ENCODE data around the gene LKAAEAR1. TPM values are rescaled to one million over a fixed set of nuclear protein-coding genes. Genes with fewer than 3 reads are reported as not detected.

The LKAAEAR1 gene
- total and polyA plus RNA-seq, 2 of the 13 experiments (the other 11 are each of a cell fraction or from before 2014, with no cell fraction given), result not detected

GRCh38 chr20:64065974-64066343, 18.2 kb downstream of the LKAAEAR1 start (continued):
- peak; percentile 59; the same call in 1 of the 2 replicates for TF ChIP-seq RXRB (CRISPR knock-in tag; IDR thresholded peaks at IDR 0.05; ENCODE audit: borderline replicate concordance)
- TF ChIP-seq CREBL2 (CRISPR knock-in tag; IDR thresholded peaks at IDR 0.05; ENCODE audit: borderline replicate concordance), result no peak
- peak; percentile 89 for TF ChIP-seq RXRA (CRISPR knock-in tag; IDR thresholded peaks at IDR 0.05)
- TF ChIP-seq ZNF530 (CRISPR knock-in tag; IDR thresholded peaks at IDR 0.05; ENCODE audit: low read depth), result no peak
- no peak for TF ChIP-seq SOX6 (IDR thresholded peaks at IDR 0.05)
- peak; percentile 40 for TF ChIP-seq SOX6 (CRISPR knock-in tag; IDR thresholded peaks at IDR 0.05)
- no peak for TF ChIP-seq ZNF652 (CRISPR knock-in tag; IDR thresholded peaks at IDR 0.05; ENCODE audit: borderline replicate concordance, low read depth)
- peak; percentile 20 for TF ChIP-seq TEAD3 (CRISPR knock-in tag; optimal IDR thresholded peaks at IDR 0.05; ENCODE audit: borderline replicate concordance)
- no peak for TF ChIP-seq ZNF550 (CRISPR knock-in tag; IDR thresholded peaks at IDR 0.05; ENCODE audit: borderline replicate concordance)
- no peak for TF ChIP-seq HNRNPH1 (optimal IDR thresholded peaks at IDR 0.05; ENCODE audit: low read depth, low read length)
- no peak for TF ChIP-seq CREM (IDR thresholded peaks at IDR 0.05)
- TF ChIP-seq CREM (CRISPR knock-in tag; IDR thresholded peaks at IDR 0.05), result no peak
- TF ChIP-seq SOX13 (IDR thresholded peaks at IDR 0.05), result no peak
- peak in 1 of 2 experiments; percentile 6; a peak in 1 of 4 replicates for TF ChIP-seq SOX13 (CRISPR knock-in tag; conservative IDR thresholded peaks at IDR 0.05 in 1 of 2, IDR thresholded peaks at IDR 0.05 in 1 of 2)
- no peak for TF ChIP-seq ZFP36 (IDR thresholded peaks at IDR 0.05; ENCODE audit: borderline replicate concordance, low read depth, low read length, partially characterized antibody)
- TF ChIP-seq GTF3A (CRISPR knock-in tag; conservative IDR thresholded peaks at IDR 0.05), result no peak
- TF ChIP-seq MXD1 (CRISPR knock-in tag; IDR thresholded peaks at IDR 0.05), result peak; percentile 15; the same call in 1 of the 2 replicates
- no peak for TF ChIP-seq KLF13 (CRISPR knock-in tag; IDR thresholded peaks at IDR 0.05)
- TF ChIP-seq HMG20B (CRISPR knock-in tag; conservative IDR thresholded peaks at IDR 0.05), result no peak
- TF ChIP-seq ATF7 (IDR thresholded peaks at IDR 0.05), result 0 out of 2 replicates have a peak, but pooled peaks have one; percentile 28
- TF ChIP-seq ATF7 (CRISPR knock-in tag; IDR thresholded peaks at IDR 0.05), result 0 out of 2 replicates have a peak, but pooled peaks have one; percentile 12
- no peak for TF ChIP-seq GLMP (CRISPR knock-in tag; IDR thresholded peaks at IDR 0.05; ENCODE audit: borderline replicate concordance)
- no peak for TF ChIP-seq GMEB2 (CRISPR knock-in tag; IDR thresholded peaks at IDR 0.05; ENCODE audit: low read depth)
- TF ChIP-seq POLR2AphosphoS2 (IDR thresholded peaks at IDR 0.05; ENCODE audit: low read depth, low read length), result no peak
- no peak for TF ChIP-seq ZNF136 (CRISPR knock-in tag; IDR thresholded peaks at IDR 0.05; ENCODE audit: low read depth)
- peak; percentile 34; the same call in 1 of the 2 replicates for TF ChIP-seq PATZ1 (CRISPR knock-in tag; IDR thresholded peaks at IDR 0.05)
- TF ChIP-seq NFATC3 (CRISPR knock-in tag; IDR thresholded peaks at IDR 0.05), result 0 out of 2 replicates have a peak, but pooled peaks have one; percentile 0
- TF ChIP-seq ZNF225 (CRISPR knock-in tag; IDR thresholded peaks at IDR 0.05), result peak; percentile 1; the same call in 1 of the 2 replicates

Data from HepG2 (cell line).